Esophagus muscularis mucosa (tissue), 4 donors: ENCODE data around the gene MLC1. TPM values are rescaled to one million over a fixed set of nuclear protein-coding genes. Genes with fewer than 3 reads are reported as not detected.
"Not testable (repeated sequence)": the region's sequence is repeated elsewhere in the genome, so short reads cannot be mapped to it uniquely, and the experiment has no call there.

Experiments
- DNase-seq: peaks from one replicate; pipeline ENCODE4 v3.0.0-alpha.2; 2017; ENCODE audit errors: extremely low spot score
- H3K27ac ChIP-seq, 4 donors: fragments of 200-600 bp; sonication (generic); replicated peaks in 1 of 4; 1 replicate in 3 of 4; 2 replicates in 1 of 4; pipeline ENCODE4 v1.5.1; 2016 to 2019; ENCODE audit warnings: mild to moderate bottlenecking in 1 of 4
- H3K27me3 ChIP-seq, 4 donors: fragments of 200-600 bp; sonication (generic); one replicate each; pipeline versions ENCODE4 v1.5.1 to v1.6.0; 2016 to 2019
- H3K36me3 ChIP-seq, 4 donors: fragments of 200-600 bp; sonication (generic); one replicate each; pipeline ENCODE4 v1.5.1; 2016 to 2019
- H3K4me1 ChIP-seq, 4 donors: fragments of 200-600 bp; sonication (generic); one replicate each; pipeline ENCODE4 v1.5.1; 2016 to 2019
- H3K4me3 ChIP-seq, 4 donors: fragments of 200-600 bp; sonication (generic); 1 replicate in 2 of 4; 2 replicates in 2 of 4; pipeline ENCODE4 v1.5.1; 2016 to 2019; ENCODE audit warnings: mild to moderate bottlenecking in 4 of 4, moderate library complexity in 1 of 4
- H3K9me3 ChIP-seq, 4 donors: fragments of 200-600 bp; sonication (generic); 1 replicate in 3 of 4; 2 replicates in 1 of 4; pipeline ENCODE4 v1.5.1; 2016 to 2019
- CTCF ChIP-seq, 3 experiments: fragments of 200-600 bp in 2 of 3; fragments of 450-650 bp in 1 of 3; sonication (generic) in 2 of 3; IDR thresholded peaks; one replicate each; pipeline ENCODE4 v1.5.1; 2017 to 2019; ENCODE audit warnings: antibody characterized with exemption in 3 of 3, mild to moderate bottlenecking in 2 of 3, moderate library complexity in 1 of 3
- EP300 ChIP-seq: sonication (generic); formaldehyde crosslinking; IDR thresholded peaks from one replicate; pipeline ENCODE4 v1.6.1; 2017; ENCODE audit warnings: antibody characterized with exemption
- POLR2A ChIP-seq: fragments of 450-650 bp; IDR thresholded peaks from one replicate; pipeline ENCODE4 v1.6.1; 2017; ENCODE audit warnings: antibody characterized with exemption, moderate library complexity, mild to moderate bottlenecking, low read depth
- POLR2AphosphoS5 ChIP-seq, 2 donors: sonication (generic); formaldehyde crosslinking; IDR thresholded peaks; one replicate each; pipeline ENCODE4 v1.6.1; 2017; ENCODE audit warnings: antibody characterized with exemption in 2 of 2
- WGBS: methylation state at CpG from one replicate; pipeline ENCODE4 v1.1.5; 2018; 5-methylcytosine and 5-hydroxymethylcytosine counted together
- intact Hi-C: fragments of 100-400 bp; cut with DNase I; formaldehyde crosslinking; loops from one replicate; pipeline ENCODE4 v1.15.1; 2023
- total RNA-seq, 4 donors: library from RNA; depleted of rRNA; stranded (reverse); fragments of >200 nt; gene quantifications; one replicate each; pipeline versions ENCODE4 v1.1.0 to v1.2.1, GENCODE V29; 2016

The MLC1 gene
- total RNA-seq, 4 donors from 2014 or later, result 0.13 to 0.17 (median 0.17) TPM; not detected in 1

GRCh38 chr22:50089682-50090411 is 4.6 kb upstream of the MLC1 start, which contains the start of gene MOV10L1:
MOV10L1 (plus strand) TSS chr22:50090006; CDS start chr22:50090089, 83 bp downstream.
- 66% methylated on average over 6 of the region's 83 CpGs for WGBS
- Histone ChIP-seq H3K27ac (no peak within 1 kb of the TSS), H3K9me3 (peaks cover 0 to 12% (median 5%) of the 10 kb centered on the region in 4 donors), H3K4me3 (no peak within 1 kb of the TSS), H3K4me1 (no peaks in the 10 kb centered on the region), H3K27me3 (peaks cover 0 to 68% (median 8%) of the 10 kb centered on the region in 4 donors), H3K36me3 (no peaks in the 10 kb centered on the region)
- no peak for DNase-seq
- TF ChIP-seq CTCF (IDR thresholded peaks at IDR 0.05) (no peak), EP300 (no peak)
- intact Hi-C loops, result no loop called here

GRCh38 chr22:50089231-50089630 is 4.0 kb upstream of the MLC1 start:
- intact Hi-C loops, result no loop called here
- WGBS, result 90% methylated on average over 9 of the region's 11 CpGs
- Histone ChIP-seq H3K4me3 (no peak overlapping the region), H3K9me3 (peaks cover 0 to 12% (median 5%) of the 10 kb centered on the region in 4 donors), H3K27ac (no peak overlapping the region), H3K36me3 (no peaks in the 10 kb centered on the region), H3K4me1 (no peaks in the 10 kb centered on the region), H3K27me3 (peaks cover 0 to 67% (median 10%) of the 10 kb centered on the region in 4 donors)
- TF ChIP-seq POLR2AphosphoS5 (IDR thresholded peaks at IDR 0.05) (no peak), CTCF (IDR thresholded peaks at IDR 0.05) (no peak), POLR2A (no peak), EP300 (no peak)
- no peak for DNase-seq

GRCh38 chr22:50088096-50088495 is 2.9 kb upstream of the MLC1 start:
- WGBS, result 94% methylated on average over 11 of the region's 12 CpGs
- no peak overlapping the region for H3K4me3 ChIP-seq
- intact Hi-C loops, result no loop called here
- no peaks in the 10 kb centered on the region for H3K4me1 ChIP-seq
- H3K27me3 ChIP-seq, result peaks cover 0 to 70% (median 10%) of the 10 kb centered on the region in 4 donors
- TF ChIP-seq CTCF (IDR thresholded peaks at IDR 0.05) (no peak), EP300 (no peak), POLR2A (no peak), POLR2AphosphoS5 (IDR thresholded peaks at IDR 0.05) (no peak)
- H3K36me3 ChIP-seq, result no peaks in the 10 kb centered on the region
- H3K27ac ChIP-seq, result no peak overlapping the region
- peaks cover 0 to 12% (median 5%) of the 10 kb centered on the region in 4 donors for H3K9me3 ChIP-seq
- no peak for DNase-seq

GRCh38 chr22:50087646-50088045 is 2.4 kb upstream of the MLC1 start:
- no peak overlapping the region for H3K27ac ChIP-seq
- 87% methylated on average over 10 of the region's 12 CpGs for WGBS
- H3K9me3 ChIP-seq, result peaks cover 0 to 12% (median 5%) of the 10 kb centered on the region in 4 donors
- intact Hi-C loops, result no loop called here
- DNase-seq, result no peak
- H3K4me3 ChIP-seq, result no peak overlapping the region
- TF ChIP-seq CTCF (IDR thresholded peaks at IDR 0.05), result no peak
- no peak for TF ChIP-seq EP300
- no peak for TF ChIP-seq POLR2AphosphoS5 (IDR thresholded peaks at IDR 0.05)
- no peak for TF ChIP-seq POLR2A
- no peaks in the 10 kb centered on the region for H3K4me1 ChIP-seq
- H3K27me3 ChIP-seq, result peaks cover 0 to 75% (median 10%) of the 10 kb centered on the region in 4 donors
- no peaks in the 10 kb centered on the region for H3K36me3 ChIP-seq

- H3K36me3 ChIP-seq, intact Hi-C loops, DNase-seq, H3K4me3 ChIP-seq, H3K27ac ChIP-seq, H3K4me1 ChIP-seq: not testable (repeated sequence)
- WGBS, result 85% methylated on average over 4 of the region's 4 CpGs
- Histone ChIP-seq H3K27me3 (peaks cover 0 to 80% (median 10%) of the 10 kb centered on the region in 4 donors), H3K9me3 (peaks cover 0 to 12% (median 5%) of the 10 kb centered on the region in 4 donors)
Observed at GRCh38 chr22:50086975-50087374, 1.7 kb upstream of the MLC1 start.
